ENCODE data around the gene SZT2.
"Not testable (repeated sequence)": the region's sequence is repeated elsewhere in the genome, so short reads cannot be mapped to it uniquely, and the experiment has no call there.

The SZT2 gene

DNA sequence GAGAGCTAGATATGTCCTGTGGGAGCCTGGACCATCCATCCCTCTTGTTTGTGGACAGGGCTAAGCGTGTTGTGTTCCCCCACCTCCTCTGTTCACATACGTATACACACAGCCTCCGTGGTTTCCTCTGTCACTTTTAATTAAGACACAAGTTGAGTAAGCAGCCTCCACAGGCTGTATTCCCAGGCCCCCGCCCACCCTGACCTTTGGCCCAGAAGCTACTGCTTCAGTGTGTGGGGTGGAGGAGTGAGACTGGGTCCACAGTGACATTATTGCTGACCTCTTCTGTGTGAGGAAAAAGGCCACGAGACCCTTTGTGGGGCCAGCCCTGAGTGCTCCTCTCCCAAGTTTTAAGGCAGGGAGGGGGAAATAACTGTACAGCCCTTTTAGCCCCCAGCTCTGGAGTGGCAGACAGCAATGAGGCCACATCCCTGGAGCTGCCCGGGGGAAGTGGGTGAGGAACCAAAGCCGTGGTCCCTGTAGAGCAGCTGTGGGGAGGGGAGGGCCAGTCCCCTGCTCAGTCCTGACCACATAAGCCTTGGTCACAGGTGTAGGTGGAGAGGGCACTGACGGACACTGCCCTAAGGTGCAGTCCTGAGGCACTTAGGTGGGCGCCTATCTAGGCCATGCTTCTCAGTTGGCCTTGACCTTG, 26.3 kb upstream of the SZT2 start:
- no peak for DNase-seq (ENCODE audit: low spot score)

DNA sequence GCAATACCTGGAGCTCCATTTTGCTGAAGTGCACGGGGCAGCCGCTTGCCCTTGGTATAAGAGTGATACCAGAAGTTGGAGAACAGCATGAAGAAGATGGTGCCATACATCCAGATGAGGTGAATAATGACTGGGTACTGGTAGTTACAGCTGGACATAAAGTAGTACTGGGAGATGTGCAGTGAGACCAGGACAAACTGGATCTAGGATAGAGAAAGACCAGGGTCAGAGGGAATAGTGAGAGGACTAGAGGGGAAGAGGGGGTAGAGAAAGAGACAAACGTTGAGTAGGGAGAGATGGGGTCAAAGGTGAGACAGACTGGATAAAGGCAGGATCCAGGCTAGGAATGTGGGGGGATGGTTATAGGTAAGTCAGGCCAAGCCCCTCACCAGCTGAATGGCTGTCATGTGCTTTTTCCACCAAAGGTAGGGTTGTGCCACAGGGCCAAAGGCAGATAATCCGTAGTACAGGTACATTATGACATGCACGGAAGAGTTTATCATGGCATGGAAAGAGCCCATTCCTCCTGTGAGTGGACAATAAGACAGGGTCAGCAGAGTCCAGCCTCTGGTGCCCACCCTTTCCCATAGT, 25.7 kb upstream of the SZT2 start:
- no peak for DNase-seq (ENCODE audit: low spot score)

DNA sequence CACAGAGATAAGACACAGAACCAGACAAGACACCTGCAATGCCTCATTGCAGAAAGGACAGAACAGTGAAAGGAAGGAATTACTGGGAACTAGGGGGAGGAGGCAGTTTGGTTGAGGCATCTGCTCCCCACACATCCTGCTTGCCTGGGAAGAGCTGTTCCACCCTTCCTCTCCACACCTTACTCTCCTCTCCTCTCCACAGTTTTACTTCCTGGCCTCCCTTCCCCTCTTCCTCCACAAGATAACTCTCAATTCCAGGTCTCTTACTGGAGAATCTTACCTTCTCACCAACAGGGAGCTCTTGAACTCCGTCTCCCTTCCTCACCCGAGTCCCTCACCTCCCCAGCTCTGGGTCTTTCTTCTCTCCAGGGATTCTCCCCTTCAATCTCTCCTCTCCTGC, 24.0 kb upstream of the SZT2 start:
- no peak for DNase-seq (ENCODE audit: low spot score)

DNA sequence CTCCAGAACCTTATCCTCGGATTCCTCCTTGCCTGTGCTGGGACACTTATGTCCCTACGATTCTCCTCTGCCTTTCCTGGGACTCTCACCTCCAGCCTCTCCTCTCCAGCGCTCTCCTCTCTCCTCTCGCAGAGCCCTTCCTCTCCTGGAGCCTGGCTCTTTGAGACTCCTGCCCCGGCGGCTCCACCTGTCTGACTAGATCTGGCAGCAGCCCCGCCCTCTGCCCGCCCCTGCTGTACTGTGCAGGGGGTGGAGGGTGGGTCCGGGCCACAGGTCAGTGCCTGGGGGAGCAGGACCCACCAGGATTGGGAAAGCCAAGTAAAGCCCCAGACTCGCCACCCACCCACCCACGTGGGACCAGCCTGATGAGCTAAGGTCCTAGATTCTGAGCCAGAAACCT, 23.5 kb upstream of the SZT2 start:
- no peak for DNase-seq (ENCODE audit: low spot score)

DNA sequence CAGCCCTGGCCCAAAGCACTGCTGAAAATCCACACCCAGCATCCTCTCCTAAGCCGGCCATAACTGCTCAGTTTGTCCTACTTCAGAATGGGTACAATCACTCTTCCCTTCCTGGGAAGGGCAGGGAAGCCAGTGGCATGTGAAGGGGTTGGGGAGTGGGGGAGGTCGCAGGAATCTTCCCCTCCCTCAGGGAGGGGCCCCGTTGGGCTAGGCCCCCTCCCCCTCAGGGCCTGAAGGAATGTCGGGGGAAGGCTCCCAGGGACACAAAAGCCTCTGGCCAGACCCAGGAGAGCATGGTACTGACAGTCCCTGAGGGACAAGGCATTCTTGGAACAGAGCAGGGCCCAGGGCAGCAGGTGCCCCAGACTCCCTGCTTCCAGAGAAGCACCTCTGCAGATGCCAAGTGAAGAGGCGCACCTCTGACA, 23.1 kb upstream of the SZT2 start:
- no peak for DNase-seq (ENCODE audit: low spot score)

DNA sequence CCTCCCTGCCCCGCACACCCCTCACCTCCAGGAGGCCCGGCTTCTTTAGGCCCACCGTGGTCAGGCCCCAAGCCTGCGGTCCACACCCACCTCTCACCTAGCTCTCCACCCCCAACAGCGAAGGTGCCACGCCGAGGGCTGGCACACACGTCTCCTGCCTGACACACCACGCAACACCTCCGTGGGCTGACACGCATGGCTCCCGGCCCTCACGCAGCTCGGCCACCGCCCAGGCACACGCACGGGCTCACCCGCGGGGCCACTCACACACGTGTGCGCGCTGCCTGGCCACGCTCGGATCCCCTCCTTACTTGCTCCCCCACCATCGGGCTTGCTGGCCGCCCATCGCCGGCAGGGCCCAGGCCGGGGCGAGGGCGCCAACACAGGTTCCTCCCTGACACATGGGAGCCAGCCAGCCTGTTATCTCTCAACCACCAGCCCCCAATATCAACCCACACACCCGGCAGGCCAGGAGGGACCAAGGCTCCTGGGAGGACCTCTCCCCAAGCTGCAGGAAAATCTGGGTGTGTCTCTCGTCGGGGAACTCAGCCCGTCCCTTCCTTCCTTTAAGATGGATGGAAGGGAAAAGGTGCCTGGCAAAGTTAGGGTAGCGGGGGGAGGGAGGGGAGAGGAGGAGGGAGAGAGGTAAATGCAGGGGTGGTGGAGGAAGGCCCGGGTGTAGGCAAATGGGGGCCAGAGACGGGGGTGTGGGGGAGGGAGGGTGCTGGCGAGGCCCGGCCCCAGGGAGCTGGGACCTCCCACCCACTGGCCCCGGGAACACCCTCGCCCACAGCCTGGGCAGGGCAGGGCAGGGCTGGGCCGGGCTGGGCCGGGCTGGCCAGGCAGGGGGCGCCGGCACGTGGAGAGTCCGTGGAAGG, 22.4 kb upstream of the SZT2 start:
- no peak for DNase-seq (ENCODE audit: low spot score)

DNA sequence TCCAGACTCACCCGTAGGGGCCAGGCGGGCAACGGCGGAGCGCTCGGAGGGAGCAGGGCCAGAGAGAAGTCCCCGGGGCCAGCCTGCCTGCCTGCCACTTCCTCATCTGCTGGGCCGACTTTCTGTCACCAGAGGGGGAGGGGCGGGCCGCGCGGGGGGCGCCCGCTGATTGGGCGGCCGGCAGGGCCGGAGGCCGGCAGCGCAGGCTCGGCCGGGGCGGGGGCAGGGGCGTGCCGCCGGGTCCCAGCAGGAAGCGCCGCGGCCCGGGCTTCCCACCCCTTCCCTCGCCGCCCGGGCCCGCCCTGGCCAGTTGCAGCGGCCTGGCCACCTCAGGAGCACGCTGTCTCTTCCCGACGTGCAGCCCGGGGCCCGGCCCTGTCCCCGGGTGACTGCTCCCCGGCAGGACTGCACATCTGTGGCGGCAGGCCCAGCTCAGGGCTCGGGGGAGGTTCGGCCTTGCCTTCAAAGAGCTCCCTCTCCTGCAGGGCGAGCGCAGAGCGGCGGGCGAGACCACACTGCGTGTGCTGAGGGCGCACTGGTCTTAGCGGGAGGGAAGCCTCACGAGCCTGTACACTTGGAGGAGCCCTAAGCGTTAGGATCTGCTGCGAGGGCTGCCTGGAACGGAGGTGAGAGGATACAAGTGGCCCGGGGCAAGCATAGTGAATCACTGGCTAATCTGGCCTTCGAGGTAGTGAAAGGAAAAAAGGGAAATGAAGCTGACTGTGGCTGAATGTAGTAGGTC, 21.6 kb upstream of the SZT2 start, which contains the start of gene ELOVL1:
Gene ELOVL1 (minus strand): TSS at position 108 of the 742 bp plus-strand sequence. CDS start 2,402 bp downstream, outside the sequence.
- DNase-seq (ENCODE audit: low spot score), result peak; percentile 91

DNA sequence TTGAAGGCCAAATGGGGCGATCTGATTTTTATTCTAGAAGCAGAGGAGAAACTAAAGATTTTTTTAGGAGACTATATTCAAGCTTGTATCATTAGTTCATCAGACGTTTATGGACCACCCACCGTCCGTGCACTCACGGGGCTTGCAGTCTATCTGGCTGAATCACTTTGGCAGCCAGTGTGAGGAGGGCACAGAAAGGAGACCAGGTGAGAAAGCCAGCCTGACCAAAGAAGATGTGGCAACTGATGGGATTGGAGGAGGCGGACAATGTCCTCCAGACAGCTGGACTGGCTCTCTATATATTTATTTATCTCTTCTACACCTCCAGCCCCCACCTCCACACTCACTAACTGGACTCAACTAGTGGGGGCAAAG, 21.1 kb upstream of the SZT2 start:
- DNase-seq (ENCODE audit: low spot score), result no peak

DNA sequence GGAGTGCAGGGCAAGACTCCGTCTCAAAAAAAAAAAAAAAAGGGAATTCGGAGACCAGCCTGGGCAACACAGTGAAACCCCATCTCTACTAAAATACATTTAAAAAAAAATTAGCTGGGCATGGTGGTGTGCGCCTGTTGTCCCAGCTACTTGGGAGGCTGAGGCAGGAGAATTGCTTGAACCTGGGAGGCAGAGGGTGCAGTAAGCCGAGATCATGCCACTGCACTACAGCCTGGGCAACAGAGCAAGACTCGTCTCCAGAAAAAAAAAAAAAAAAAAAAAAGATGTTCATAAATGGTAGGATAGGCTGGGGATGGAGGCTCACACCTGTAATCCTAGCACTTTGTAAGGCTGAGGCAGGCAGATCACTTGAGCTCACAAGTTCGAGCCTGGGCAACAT, 19.9 kb upstream of the SZT2 start:
- DNase-seq (ENCODE audit: low spot score), result not testable (repeated sequence)

DNA sequence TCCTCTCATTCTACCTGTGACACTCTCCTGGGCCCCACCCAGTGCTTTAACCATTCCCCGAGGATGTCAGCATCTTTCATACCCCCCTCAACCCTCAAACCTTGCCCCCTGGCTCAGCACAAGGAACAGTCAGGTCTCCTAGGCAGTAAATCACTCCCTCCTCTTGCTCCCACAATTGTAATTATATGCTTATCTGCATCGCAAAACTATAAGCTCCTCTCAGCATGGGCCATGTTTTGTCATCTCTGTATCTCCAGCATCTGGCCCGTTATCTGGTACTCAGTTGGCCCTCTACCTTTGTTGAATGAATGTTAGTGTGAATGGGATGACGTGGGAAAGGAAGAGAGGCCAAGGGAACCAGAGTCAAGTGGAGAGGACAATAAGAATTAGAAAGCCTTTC, 19.1 kb upstream of the SZT2 start:
- DNase-seq (ENCODE audit: low spot score), result no peak

DNA sequence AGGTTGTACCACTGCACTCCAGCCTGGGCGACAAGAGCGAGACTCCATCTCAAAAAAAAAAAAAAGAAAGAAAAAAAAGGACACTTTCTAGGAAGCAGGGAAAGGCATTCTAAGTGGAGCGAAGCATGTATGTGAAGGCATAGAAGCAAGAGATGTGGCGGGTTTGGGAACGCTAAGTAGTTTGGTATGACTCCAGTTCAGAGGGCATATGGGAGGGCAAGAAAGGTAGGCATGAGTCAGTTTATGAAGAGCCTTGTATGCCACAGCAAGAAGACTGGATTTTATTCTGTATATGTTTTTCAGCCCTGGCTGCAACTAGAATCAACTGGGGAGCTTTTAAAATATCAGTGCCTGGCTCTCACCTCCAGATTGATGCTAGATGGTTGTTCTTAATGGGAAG, 17.5 kb upstream of the SZT2 start:
- no peak for DNase-seq (ENCODE audit: low spot score)

DNA sequence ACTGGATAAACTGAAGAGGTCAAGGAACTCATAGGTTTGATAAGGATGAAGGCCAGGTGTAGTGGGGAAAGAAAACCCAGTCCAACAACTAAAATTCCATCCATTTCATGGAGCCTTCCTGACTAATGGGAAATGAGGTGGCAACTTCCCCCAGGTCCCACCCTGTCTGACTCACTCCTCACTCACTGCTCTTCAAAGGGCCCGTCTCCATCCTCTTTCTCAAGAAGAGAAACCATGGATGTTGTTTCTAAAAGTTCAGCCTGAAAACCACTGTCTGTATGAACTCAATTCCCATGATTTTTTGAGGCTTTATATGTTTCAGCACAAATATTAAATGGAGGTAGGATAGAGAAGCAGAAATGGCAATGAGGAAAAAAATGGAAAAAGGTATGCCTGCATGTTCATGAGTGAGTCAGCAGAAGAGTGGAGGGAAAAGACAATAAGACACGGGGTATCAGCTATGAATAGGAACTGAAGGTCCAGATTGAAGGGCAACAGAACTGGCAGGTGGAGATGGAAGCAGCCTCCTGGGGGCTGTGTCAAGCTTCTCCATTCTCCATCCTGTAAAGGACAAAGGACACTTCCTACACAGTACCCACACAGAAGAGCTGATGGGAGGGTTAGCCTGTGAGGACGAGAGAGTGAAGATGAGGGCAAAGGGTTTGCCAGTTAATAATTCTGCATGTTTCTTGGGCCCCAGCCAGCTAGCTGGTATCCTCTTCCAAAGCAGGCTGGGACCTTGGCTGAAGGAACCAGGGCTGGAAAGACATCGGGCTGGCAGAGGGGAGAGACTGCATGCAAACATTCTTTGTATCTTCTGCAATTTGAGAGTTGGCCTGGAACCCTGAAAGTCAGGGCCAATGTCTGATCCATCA, 16.4 kb upstream of the SZT2 start:
- DNase-seq (ENCODE audit: low spot score), result no peak

DNA sequence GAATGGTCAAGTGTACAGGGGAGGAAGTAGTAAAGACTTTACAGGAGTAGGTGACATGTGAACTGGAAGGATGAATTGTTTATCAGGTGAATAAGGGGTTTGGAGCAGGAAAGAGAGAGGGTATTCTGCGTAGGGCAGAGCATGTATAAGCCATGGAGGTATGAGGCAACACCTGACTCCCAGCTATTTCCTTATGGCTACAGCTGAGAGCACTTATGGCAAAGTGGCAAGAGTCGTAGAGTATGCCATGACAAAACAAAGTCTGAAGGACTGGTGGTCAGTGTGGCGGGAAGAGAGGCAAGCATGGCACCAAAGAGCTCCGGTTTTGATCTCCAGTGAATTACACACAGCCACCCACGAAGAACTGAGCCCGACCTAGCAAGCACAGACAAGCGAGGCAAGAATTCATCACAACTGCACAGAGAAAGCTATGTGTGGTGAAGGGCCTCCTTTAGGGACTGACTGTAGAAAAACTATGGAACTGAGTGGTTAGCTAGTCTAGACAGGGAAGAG, 12.9 kb upstream of the SZT2 start:
- DNase-seq (ENCODE audit: low spot score), result no peak

DNA sequence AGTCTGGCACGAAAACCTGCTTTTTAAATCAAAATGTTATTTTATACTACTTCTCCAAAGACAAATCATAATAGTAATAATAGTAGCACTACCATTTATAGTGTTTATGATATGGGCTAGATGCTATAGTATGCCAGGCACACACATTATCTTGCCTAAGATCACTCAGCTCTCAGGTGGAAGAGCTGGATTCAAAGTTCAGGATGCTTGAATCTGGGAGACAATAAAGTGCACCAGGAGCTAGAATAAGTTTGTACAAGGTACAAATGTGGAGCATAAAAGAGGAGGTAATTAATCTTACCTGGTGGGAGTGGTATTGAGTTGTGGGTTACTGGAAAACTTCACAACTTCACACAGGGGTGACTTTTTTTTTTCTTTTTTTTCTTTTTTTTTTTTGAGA, 11.9 kb upstream of the SZT2 start:
- no peak for DNase-seq (ENCODE audit: low spot score)

DNA sequence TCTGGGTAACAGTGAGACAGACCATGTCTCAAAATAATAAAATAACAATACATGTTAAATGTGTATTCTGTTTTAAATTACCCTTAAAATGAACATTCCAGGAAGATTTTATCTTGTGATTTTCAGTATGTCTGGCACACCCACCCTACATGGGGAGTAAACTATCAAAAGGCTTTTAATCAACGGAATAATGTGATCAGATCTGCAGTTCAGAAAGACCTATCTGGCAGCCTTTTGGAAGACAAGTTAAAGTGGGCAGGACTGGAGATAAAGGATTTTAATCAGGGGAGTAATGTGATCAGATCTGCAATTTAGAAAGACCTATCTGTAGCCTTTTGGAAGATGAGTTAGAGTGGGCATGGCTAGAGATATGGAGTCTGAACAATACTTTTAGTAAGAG, 10.2 kb upstream of the SZT2 start:
- no peak for DNase-seq (ENCODE audit: low spot score)

DNA sequence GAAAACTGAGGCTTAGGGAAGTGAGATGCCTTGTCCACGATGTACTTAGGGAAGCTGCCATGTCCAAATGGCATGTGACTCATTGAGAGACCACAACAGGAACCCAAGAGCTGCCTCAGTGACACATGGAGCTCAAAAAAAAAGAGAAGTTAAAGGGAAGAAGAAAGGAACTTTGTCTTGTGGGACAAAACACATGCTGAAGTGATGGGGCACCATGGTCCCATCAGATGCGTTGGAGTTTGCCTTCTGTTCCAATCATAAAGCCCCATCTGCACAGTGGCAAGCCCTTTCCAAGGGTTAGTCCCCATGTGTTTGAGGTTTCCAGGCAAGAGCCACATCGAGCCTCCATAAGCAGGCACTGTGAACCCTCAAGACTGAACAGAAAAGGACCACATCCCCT, 8.1 kb upstream of the SZT2 start:
- DNase-seq (ENCODE audit: low spot score), result no peak

DNA sequence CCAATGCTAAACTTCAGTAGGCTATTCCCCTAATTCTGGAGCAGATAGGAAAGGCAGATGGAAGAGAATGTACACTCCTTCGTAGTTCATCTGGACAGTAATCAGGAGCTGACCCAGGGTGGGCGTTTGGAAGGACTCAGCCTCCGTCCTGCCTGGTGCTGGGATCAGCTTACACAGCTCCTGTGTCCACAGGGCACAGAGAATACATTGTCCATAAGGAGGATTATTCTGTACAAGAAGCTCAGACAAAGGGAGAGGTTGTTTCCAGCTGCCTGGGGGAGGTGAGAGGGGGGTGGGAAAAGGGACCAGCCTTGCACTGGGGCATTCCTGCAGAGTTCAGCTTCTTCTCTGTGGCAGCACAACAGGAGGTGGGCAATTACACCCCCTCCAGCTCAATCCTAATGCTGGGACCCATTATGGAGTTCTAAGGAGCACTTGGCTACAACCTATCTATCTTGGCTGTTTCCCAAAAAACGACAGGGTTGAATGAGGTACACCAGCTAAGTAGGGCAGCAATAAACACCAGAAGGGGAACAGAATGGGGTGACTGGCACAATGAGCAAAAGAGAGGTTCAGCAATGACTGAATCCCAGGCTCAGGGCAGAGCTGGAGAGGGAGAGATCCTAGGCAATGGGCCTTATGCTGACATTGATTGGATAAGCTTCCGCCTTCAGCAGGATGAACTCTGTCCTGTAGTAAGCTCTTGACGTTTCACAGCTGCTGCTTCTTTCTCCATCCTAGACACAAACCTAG, 7.5 kb upstream of the SZT2 start:
- DNase-seq (ENCODE audit: low spot score), result peak; percentile 93

DNA sequence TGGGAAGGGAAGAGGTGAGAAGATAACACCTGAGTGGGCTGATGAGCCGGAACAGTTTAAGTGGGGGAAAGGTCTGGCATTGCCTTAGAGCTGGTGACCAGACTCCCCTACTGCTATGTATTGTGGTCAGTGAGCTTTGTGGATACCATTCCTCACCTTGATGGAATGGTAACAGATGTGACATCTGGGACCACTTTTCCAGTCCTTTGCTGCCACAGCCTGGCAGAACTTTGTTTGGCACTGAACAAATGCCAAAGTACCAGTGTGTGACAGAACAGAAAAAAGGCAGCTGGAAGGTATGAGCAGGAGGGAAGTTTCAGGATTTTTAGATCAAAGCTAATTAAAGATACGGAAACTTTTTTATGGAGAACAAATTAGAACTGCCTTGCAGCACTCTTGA, 6.2 kb upstream of the SZT2 start:
- peak; percentile 60 for DNase-seq (ENCODE audit: low spot score)

DNA sequence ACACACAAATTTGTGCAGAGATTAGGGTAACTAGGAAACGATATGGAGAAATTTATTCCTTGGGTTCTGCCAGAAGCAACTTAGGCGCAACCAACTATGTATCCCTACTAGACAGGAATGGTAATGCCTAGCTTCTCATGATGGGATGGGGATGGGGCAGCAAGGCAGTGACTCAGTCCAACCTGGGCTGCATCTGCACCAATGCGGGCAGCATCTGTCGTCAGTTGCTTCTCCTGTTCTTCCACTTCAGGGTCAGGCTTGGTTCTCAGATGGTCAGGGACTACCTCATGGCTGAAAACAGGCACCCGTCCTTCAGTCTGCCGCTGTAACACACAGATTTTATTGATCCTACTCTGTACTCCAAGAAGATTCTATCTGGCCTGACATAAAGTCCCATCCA, 3.0 kb upstream of the SZT2 start:
- DNase-seq (ENCODE audit: low spot score), result no peak

DNA sequence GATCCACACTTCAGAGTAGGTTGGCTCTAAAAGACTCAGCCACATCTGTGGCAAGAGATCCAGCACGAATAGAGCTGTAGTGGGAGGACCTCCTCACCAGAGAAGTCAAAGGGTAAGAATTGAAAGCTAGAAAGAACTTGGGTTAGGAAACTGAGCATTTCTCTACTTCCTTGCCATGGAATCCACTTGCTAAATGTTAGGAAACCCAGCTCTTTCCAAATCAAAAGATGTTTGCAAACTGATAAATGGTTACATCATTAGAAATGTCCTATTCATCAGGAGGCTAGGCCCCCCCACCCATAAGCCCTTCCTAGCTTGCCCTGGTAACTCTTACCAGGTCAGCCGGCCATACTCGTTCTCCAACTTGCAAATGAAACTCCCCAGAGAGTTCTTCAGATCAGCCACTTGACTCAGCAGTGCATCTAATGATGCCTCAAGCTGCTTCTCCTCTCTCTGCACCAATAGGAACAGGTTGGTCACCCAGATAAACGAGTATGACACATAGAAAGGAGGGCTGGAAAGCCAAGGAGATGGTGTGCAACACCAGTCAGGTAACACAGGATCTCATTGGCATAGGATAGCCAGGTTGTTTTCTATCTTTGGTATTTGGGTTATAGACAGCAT, 1.6 kb upstream of the SZT2 start:
- no peak for DNase-seq (ENCODE audit: low spot score)

Measured in putamen (tissue), 1 donor.